HEK293T (cell line): ENCODE data around the gene APOA4.

Source experiments
- CTCF ChIA-PET: fragments of 350-600 bp; formaldehyde crosslinking; extraction: SDS; loops from one replicate; lab custom pipeline; 2021; ENCODE audit warnings: antibody characterized with exemption, inconsistent platforms; lab: Yijun Ruan, JAX
- POLR2A ChIA-PET: fragments of 350-600 bp; formaldehyde crosslinking; extraction: SDS; loops from one replicate; lab custom pipeline; 2020; ENCODE audit warnings: antibody characterized with exemption, inconsistent platforms; lab: Yijun Ruan, JAX
- DNase-seq: peaks from one replicate; pipeline ENCODE4 v3.0.0; 2012; ENCODE audit warnings: mixed read lengths; ENCODE audit errors: extremely low spot score
- ARNT ChIP-seq: fragments of 450-650 bp; IDR thresholded peaks from 2 replicates; pipeline ENCODE4 v1.6.1; 2017; ENCODE audit warnings: mild to moderate bottlenecking
- BHLHE40 ChIP-seq: fragments of 450-650 bp; IDR thresholded peaks from 2 replicates; pipeline ENCODE4 v1.6.1; 2016; ENCODE audit warnings: mild to moderate bottlenecking, moderate library complexity, borderline replicate concordance
- CTBP1 ChIP-seq: fragments of 450-650 bp; IDR thresholded peaks from 2 replicates; pipeline ENCODE4 v1.6.1; 2016; ENCODE audit warnings: borderline replicate concordance
- ELF4 ChIP-seq: fragments of 450-650 bp; IDR thresholded peaks from 2 replicates; pipeline ENCODE4 v1.6.1; 2017; ENCODE audit warnings: antibody characterized with exemption
- FOXA1 ChIP-seq: fragments of 450-650 bp; IDR thresholded peaks from 2 replicates; pipeline ENCODE4 v1.6.1; 2016; ENCODE audit warnings: mild to moderate bottlenecking
- FOXK2 ChIP-seq: fragments of 450-650 bp; IDR thresholded peaks from 2 replicates; pipeline ENCODE4 v1.6.1; 2016; ENCODE audit warnings: mild to moderate bottlenecking
- FOXM1 ChIP-seq: fragments of 450-650 bp; IDR thresholded peaks from 2 replicates; pipeline ENCODE4 v1.6.1; 2017; ENCODE audit warnings: mild to moderate bottlenecking, borderline replicate concordance
- HDGF ChIP-seq: fragments of 450-650 bp; IDR thresholded peaks from 2 replicates; pipeline ENCODE4 v1.6.1; 2017; ENCODE audit warnings: antibody characterized with exemption, borderline replicate concordance
- L3MBTL2 ChIP-seq: fragments of 450-650 bp; conservative IDR thresholded peaks from 2 replicates; pipeline ENCODE4 v1.6.1; 2016; ENCODE audit warnings: mild to moderate bottlenecking
- LEF1 ChIP-seq: fragments of 450-650 bp; IDR thresholded peaks from 2 replicates; pipeline ENCODE4 v1.6.1; 2017; ENCODE audit warnings: mild to moderate bottlenecking, borderline replicate concordance
- NFRKB ChIP-seq: fragments of 450-650 bp; IDR thresholded peaks from 2 replicates; pipeline ENCODE4 v1.6.1; 2016; ENCODE audit warnings: mild to moderate bottlenecking, moderate library complexity
- PKNOX1 ChIP-seq: fragments of 450-650 bp; IDR thresholded peaks from 2 replicates; pipeline ENCODE4 v1.6.1; 2016
- SP1 ChIP-seq: fragments of 450-650 bp; IDR thresholded peaks from 2 replicates; pipeline ENCODE4 v1.6.1; 2017
- SUZ12 ChIP-seq: fragments of 450-650 bp; IDR thresholded peaks from 2 replicates; pipeline ENCODE4 v1.6.1; 2016; ENCODE audit warnings: mild to moderate bottlenecking
- TARDBP ChIP-seq: fragments of 450-650 bp; IDR thresholded peaks from 2 replicates; pipeline ENCODE4 v1.6.1; 2016
- ZNF384 ChIP-seq: fragments of 450-650 bp; IDR thresholded peaks from 2 replicates; pipeline ENCODE4 v1.6.1; 2016

APOA4 gene

DNA sequence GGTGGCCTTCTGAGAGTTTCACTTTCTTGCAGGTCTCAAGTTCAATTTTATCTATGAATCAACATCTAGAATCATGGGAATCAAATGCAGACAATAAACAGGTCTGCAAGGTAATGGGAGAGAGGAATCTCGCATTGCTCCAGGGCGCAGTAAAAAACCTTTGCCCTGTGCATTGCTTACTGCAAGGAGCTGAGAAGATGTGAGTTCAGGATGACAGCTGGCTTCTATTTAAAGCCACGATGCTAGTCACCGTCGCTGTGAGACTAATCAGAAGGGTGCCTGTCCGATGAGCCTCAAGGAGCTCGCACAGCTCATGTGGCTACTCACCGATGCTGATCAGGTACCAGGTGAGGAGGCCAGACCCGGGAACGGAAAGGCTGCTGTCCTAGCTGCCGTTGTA, 44.5 kb upstream of the APOA4 start:
- TF ChIP-seq ZNF384 (no peak), HDGF (no peak), FOXK2 (no peak), L3MBTL2 (no peak), SUZ12 (no peak), CTBP1 (no peak), FOXA1 (no peak), ARNT (no peak), SP1 (no peak), TARDBP (no peak), NFRKB (no peak), LEF1 (no peak), FOXM1 (no peak)
- DNase-seq = no peak
- CTCF ChIA-PET = no interaction called here
- POLR2A ChIA-PET = no interaction called here

DNA sequence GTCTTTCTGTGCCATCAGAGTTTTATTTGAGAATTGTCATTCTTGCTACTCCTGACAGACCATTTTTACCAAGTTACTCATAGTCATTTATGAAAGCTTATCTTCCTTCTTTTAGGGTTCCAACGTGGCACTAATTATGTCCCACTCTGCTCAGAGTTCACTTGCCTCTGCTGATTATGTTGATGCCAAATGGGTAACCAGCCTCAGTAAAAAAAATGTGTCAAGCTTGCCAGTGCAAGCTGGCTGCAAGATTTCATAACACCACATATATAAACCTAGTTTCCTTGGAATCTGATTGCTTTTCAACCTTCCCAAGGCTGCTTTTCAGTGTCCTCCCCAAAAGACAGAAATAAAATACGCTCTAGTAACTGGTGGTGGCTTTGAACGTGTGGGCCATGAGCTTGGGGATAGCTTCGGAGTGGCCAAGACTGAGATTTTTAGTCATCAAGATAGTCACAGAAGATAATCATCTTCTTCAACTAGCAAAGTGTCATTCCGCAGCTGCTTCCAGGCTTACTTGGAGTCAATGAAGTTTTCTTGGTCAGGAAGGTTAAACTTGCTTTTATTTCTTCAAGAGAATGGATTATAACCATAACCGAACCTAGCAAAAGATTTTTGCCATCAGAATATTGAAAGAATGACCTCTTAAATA, 43.8 kb upstream of the APOA4 start:
- ChIA-PET CTCF (interaction anchor here (1.0 to 1.1 kb wide), 2 partner anchors 13 to 31 kb away, joined by 3 to 4 read pairs; no protein-coding TSS in a partner anchor), POLR2A (interaction anchor here (0.6 kb wide), 1 partner anchor 19 kb away, joined by 3 read pairs; no protein-coding TSS in a partner anchor)
- DNase-seq = no peak
- no peak for TF ChIP-seq TARDBP
- TF ChIP-seq HDGF = no peak
- no peak for TF ChIP-seq SUZ12
- no peak for TF ChIP-seq PKNOX1
- TF ChIP-seq NFRKB = no peak
- no peak for TF ChIP-seq L3MBTL2
- no peak for TF ChIP-seq FOXK2
- no peak for TF ChIP-seq ARNT
- TF ChIP-seq FOXM1 = no peak
- TF ChIP-seq ELF4 = no peak
- TF ChIP-seq LEF1 = no peak
- no peak for TF ChIP-seq BHLHE40
- no peak for TF ChIP-seq SP1
- no peak for TF ChIP-seq CTBP1
- TF ChIP-seq FOXA1 = no peak
- TF ChIP-seq ZNF384 = no peak

GRCh38 chr11:116865696-116866095, 42.6 kb upstream of the APOA4 start:
- POLR2A ChIA-PET = no interaction called here
- DNase-seq = no peak
- CTCF ChIA-PET = interaction anchor here (1.1 kb wide), 1 partner anchor 30 kb away, joined by 4 read pairs; no protein-coding TSS in a partner anchor
- TF ChIP-seq SP1 (no peak), ARNT (no peak), ELF4 (no peak), FOXM1 (no peak), LEF1 (no peak), TARDBP (no peak), L3MBTL2 (no peak), PKNOX1 (no peak), HDGF (no peak), NFRKB (no peak)

DNA sequence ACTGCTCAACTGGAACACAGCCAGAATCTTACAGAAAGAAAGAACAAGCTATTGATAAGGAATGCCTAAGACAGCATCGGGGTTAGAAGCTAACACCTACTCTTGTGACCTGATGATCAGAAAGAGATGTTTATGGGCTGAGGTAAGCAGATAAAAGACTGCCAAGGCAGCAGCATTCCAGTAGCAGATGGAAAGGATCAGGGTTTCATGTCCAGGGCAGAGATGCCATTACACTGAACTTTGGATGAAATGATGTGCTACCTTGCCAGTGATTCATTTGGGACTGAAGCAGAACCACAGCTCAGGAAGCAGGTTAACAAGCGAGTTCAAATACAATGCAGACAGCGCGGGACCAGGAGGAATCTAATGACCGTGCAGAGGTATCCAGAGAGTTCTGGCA, 41.4 kb upstream of the APOA4 start:
- TF ChIP-seq TARDBP (no peak), CTBP1 (no peak), SUZ12 (no peak), PKNOX1 (no peak), FOXM1 (no peak), BHLHE40 (no peak), ZNF384 (no peak), FOXA1 (no peak), HDGF (no peak), LEF1 (no peak), NFRKB (no peak), ARNT (no peak)
- ChIA-PET CTCF (no interaction called here), POLR2A (no interaction called here)
- DNase-seq = no peak

DNA sequence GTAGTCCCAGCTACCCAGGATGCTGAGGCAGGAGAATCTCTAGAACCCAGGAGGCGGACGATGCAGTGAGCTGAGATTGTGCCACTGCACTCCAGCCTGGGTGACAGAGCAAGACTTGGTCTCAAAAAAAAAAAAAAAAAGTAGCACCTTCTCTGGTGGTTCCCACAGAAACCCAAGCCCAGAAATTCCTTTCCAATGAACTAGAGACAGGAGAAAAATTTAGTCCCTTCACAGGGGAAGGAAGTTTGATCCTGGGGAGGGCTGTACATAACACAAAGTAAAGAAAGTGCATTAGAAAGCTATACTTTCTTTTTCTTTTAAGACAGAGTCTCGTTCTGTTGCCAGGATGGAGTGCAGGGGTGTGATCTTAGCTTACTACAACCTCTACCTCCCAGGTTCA, 39.8 kb upstream of the APOA4 start:
- ChIA-PET POLR2A (no interaction called here), CTCF (interaction anchor here (0.6 kb wide), 1 partner anchor 243 kb away, joined by 3 read pairs; no protein-coding TSS in a partner anchor)

More for the DNA sequence above, 39.8 kb upstream of the APOA4 start:
- TF ChIP-seq ARNT = no peak
- TF ChIP-seq FOXK2 = no peak
- TF ChIP-seq ELF4 = no peak
- TF ChIP-seq FOXM1 = no peak
- TF ChIP-seq NFRKB = no peak
- no peak for TF ChIP-seq PKNOX1
- TF ChIP-seq SUZ12 = no peak
- TF ChIP-seq FOXA1 = no peak
- TF ChIP-seq CTBP1 = no peak
- no peak for TF ChIP-seq BHLHE40
- no peak for TF ChIP-seq ZNF384
- TF ChIP-seq LEF1 = no peak
- no peak for TF ChIP-seq TARDBP
- no peak for TF ChIP-seq HDGF
- no peak for TF ChIP-seq SP1
- TF ChIP-seq L3MBTL2 = no peak
- no peak for DNase-seq
